GM12892 (cell line): ENCODE measurements around the gene FBXW2.

ENCODE experiments used
- POLR2A ChIP-seq: IDR thresholded peaks from 2 replicates; pipeline ENCODE4 v1.6.1; 2011; ENCODE audit warnings: low read depth, low read length, control low read depth
- POLR2AphosphoS5 ChIP-seq: IDR thresholded peaks from 2 replicates; pipeline ENCODE4 v1.6.1; 2011; ENCODE audit warnings: low read depth, low read length, control low read depth
- TAF1 ChIP-seq: IDR thresholded peaks from 2 replicates; pipeline ENCODE4 v1.6.1; 2011; ENCODE audit warnings: low read depth, mild to moderate bottlenecking, control low read depth, low read length, borderline replicate concordance

GRCh38 chr9:120745278-120745677 is 47.9 kb downstream of the FBXW2 start:
- TF ChIP-seq POLR2AphosphoS5 (no peak), TAF1 (no peak), POLR2A (no peak)
